K562 (cell line): ENCODE data around the gene POLD4. TPM values are rescaled to one million over a fixed set of nuclear protein-coding genes. Genes with fewer than 3 reads are reported as not detected.
A peak's percentile ranks its signal among the peaks of the same experiment; 100 is the strongest.

Experiments
- ATF1 ChIP-seq, 2 experiments: fragments of 450-650 bp in 1 of 2; IDR thresholded peaks; 2 replicates each; pipeline ENCODE4 v1.6.1; 2016; ENCODE audit warnings: missing compliant biosample characterization in 1 of 2, missing genetic modification characterization in 1 of 2
- NCOA4 ChIP-seq: fragments of 450-650 bp; IDR thresholded peaks from 2 replicates; pipeline ENCODE4 v1.6.1; 2018; ENCODE audit warnings: mild to moderate bottlenecking; ENCODE audit not compliant: partially characterized antibody
- NFIX ChIP-seq: fragments of 250-450 bp; sonication (Bioruptor Pico); IDR thresholded peaks from 2 replicates; pipeline ENCODE4 v1.4.0; 2020; ENCODE audit warnings: low read depth, mild to moderate bottlenecking, moderate library complexity
- PPARD ChIP-seq: fragments of 250-450 bp; sonication (Bioruptor Pico); IDR thresholded peaks from 2 replicates; pipeline ENCODE4 v1.8.0; 2022; ENCODE audit warnings: inconsistent platforms, mild to moderate bottlenecking, moderate library complexity
- SIN3B ChIP-seq: fragments of 450-650 bp; IDR thresholded peaks from 2 replicates; pipeline ENCODE4 v1.6.1; 2017; ENCODE audit warnings: low read depth, mild to moderate bottlenecking, moderate library complexity
- TAF1 ChIP-seq: IDR thresholded peaks from 2 replicates; pipeline ENCODE4 v1.6.1; 2011; ENCODE audit warnings: mild to moderate bottlenecking, low read length, moderate library complexity; ENCODE audit not compliant: insufficient read depth, control insufficient read depth, severe bottlenecking; ENCODE audit errors: extremely low read depth
- ZNF668 ChIP-seq: fragments of 250-450 bp; sonication (Bioruptor Pico); IDR thresholded peaks from 2 replicates; pipeline ENCODE4 v1.8.0; 2022; ENCODE audit warnings: mild to moderate bottlenecking, inconsistent platforms
- ZNF75A ChIP-seq: fragments of 450-650 bp; formaldehyde crosslinking; IDR thresholded peaks from 2 replicates; pipeline ENCODE4 v1.4.0; 2020; ENCODE audit warnings: mild to moderate bottlenecking
- ZNF76 ChIP-seq: fragments of 250-450 bp; sonication (Bioruptor Pico); IDR thresholded peaks from 2 replicates; pipeline ENCODE4 v1.4.0; 2020; ENCODE audit warnings: mild to moderate bottlenecking, moderate library complexity, borderline replicate concordance
- polyA plus RNA-seq, 8 experiments: library from polyadenylated mRNA; depleted of rRNA in 4 of 8; stranded (reverse) in 5 of 8; unstranded in 3 of 8; fragments of >200 nt; fragmentation: Nextera tagmentation in 2 of 8; fragmentation: Illumina TruSeq in 1 of 8; extraction: Ambion mirVana in 2 of 8; extraction: Trizol in 1 of 8; gene quantifications; 2 replicates each; pipeline versions ENCODE4 v1.2.1 to v1.2.3, GENCODE V29; 2011 to 2014; ENCODE audit warnings: inconsistent platforms in 1 of 8, missing spikeins in 1 of 8
- total RNA-seq, 7 experiments: library from RNA; depleted of rRNA in 6 of 7; stranded (reverse); fragments of >200 nt in 6 of 7; fragmentation: Illumina TruSeq in 2 of 7; extraction: Trizol in 2 of 7; gene quantifications; 2 replicates each; pipeline versions ENCODE4 v1.2.1 to v1.2.3, GENCODE V29; 2011 to 2021; ENCODE audit warnings: low replicate concordance in 1 of 7
- TF ChIP-seq, protein P1 (sequence below): fragments of 450-650 bp; IDR thresholded peaks from 2 replicates; pipeline ENCODE4 v1.6.1; 2016; ENCODE audit warnings: mild to moderate bottlenecking, moderate library complexity
- TF ChIP-seq, protein P2 (sequence below), 2 experiments: fragments of 450-650 bp in 1 of 2; sonication (generic) in 1 of 2; formaldehyde crosslinking; conservative IDR thresholded peaks; 2 replicates each; pipeline versions ENCODE4 v1.4.0 to v1.8.1; 2020 to 2022; ENCODE audit warnings: mild to moderate bottlenecking in 1 of 2, missing genetic modification reagents in 1 of 2
- TF ChIP-seq, protein P3 (sequence below): fragments of 250-450 bp; sonication (Bioruptor Pico); IDR thresholded peaks from 2 replicates; pipeline ENCODE4 v1.5.0; 2022; ENCODE audit warnings: mild to moderate bottlenecking

Gene POLD4
- total and polyA plus RNA-seq, 9 of the 15 experiments (the other 6 are each of a cell fraction or from before 2014, with no cell fraction given), result 5.8 to 64.5 (median 18.3) TPM

DNA sequence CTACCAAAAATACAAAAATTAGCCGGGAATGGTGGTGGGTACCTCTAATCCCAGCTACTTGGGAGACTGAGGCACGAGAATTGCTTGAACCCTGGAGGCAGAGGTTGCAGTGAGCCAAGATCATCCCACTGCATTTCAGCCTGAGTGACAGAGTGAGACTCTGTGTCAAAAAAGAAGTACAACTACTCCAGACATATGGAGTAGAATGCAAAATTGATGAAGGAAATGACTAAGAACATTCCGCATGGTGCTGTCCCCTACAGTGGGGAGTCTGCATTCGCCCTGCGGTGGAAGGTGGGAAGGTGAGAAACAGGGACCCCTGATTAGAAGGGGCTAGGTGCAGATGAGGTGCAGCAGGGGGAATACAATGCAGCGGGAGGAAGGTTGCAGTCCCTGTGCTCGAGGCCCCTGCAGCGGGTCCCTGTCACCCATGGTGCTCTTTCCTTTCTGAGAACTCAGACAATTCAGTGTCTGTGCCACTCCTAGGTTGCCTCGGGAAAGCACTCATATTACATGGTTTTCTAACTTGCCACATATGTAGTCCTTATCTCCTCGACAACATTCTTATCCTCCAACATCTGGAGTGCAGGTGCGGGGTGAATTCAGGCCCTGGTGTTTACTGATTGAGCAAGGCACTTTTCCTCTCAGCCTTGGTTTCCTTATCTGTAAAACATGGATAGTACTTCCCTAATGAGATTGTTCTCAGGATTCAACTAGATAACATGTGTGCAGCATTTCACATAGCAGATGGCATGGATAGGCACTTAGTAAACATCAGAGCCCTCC lies 5.2 kb downstream of the POLD4 start (continued):
- TF ChIP-seq, protein P1, sequence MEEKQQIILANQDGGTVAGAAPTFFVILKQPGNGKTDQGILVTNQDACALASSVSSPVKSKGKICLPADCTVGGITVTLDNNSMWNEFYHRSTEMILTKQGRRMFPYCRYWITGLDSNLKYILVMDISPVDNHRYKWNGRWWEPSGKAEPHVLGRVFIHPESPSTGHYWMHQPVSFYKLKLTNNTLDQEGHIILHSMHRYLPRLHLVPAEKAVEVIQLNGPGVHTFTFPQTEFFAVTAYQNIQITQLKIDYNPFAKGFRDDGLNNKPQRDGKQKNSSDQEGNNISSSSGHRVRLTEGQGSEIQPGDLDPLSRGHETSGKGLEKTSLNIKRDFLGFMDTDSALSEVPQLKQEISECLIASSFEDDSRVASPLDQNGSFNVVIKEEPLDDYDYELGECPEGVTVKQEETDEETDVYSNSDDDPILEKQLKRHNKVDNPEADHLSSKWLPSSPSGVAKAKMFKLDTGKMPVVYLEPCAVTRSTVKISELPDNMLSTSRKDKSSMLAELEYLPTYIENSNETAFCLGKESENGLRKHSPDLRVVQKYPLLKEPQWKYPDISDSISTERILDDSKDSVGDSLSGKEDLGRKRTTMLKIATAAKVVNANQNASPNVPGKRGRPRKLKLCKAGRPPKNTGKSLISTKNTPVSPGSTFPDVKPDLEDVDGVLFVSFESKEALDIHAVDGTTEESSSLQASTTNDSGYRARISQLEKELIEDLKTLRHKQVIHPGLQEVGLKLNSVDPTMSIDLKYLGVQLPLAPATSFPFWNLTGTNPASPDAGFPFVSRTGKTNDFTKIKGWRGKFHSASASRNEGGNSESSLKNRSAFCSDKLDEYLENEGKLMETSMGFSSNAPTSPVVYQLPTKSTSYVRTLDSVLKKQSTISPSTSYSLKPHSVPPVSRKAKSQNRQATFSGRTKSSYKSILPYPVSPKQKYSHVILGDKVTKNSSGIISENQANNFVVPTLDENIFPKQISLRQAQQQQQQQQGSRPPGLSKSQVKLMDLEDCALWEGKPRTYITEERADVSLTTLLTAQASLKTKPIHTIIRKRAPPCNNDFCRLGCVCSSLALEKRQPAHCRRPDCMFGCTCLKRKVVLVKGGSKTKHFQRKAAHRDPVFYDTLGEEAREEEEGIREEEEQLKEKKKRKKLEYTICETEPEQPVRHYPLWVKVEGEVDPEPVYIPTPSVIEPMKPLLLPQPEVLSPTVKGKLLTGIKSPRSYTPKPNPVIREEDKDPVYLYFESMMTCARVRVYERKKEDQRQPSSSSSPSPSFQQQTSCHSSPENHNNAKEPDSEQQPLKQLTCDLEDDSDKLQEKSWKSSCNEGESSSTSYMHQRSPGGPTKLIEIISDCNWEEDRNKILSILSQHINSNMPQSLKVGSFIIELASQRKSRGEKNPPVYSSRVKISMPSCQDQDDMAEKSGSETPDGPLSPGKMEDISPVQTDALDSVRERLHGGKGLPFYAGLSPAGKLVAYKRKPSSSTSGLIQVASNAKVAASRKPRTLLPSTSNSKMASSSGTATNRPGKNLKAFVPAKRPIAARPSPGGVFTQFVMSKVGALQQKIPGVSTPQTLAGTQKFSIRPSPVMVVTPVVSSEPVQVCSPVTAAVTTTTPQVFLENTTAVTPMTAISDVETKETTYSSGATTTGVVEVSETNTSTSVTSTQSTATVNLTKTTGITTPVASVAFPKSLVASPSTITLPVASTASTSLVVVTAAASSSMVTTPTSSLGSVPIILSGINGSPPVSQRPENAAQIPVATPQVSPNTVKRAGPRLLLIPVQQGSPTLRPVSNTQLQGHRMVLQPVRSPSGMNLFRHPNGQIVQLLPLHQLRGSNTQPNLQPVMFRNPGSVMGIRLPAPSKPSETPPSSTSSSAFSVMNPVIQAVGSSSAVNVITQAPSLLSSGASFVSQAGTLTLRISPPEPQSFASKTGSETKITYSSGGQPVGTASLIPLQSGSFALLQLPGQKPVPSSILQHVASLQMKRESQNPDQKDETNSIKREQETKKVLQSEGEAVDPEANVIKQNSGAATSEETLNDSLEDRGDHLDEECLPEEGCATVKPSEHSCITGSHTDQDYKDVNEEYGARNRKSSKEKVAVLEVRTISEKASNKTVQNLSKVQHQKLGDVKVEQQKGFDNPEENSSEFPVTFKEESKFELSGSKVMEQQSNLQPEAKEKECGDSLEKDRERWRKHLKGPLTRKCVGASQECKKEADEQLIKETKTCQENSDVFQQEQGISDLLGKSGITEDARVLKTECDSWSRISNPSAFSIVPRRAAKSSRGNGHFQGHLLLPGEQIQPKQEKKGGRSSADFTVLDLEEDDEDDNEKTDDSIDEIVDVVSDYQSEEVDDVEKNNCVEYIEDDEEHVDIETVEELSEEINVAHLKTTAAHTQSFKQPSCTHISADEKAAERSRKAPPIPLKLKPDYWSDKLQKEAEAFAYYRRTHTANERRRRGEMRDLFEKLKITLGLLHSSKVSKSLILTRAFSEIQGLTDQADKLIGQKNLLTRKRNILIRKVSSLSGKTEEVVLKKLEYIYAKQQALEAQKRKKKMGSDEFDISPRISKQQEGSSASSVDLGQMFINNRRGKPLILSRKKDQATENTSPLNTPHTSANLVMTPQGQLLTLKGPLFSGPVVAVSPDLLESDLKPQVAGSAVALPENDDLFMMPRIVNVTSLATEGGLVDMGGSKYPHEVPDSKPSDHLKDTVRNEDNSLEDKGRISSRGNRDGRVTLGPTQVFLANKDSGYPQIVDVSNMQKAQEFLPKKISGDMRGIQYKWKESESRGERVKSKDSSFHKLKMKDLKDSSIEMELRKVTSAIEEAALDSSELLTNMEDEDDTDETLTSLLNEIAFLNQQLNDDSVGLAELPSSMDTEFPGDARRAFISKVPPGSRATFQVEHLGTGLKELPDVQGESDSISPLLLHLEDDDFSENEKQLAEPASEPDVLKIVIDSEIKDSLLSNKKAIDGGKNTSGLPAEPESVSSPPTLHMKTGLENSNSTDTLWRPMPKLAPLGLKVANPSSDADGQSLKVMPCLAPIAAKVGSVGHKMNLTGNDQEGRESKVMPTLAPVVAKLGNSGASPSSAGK, result no peak
- TF ChIP-seq ZNF75A (CRISPR knock-in tag) (peak; percentile 12; the same call in 1 of the 2 replicates), TAF1 (no peak), NCOA4 (no peak), ZNF668 (CRISPR knock-in tag) (peak; percentile 77; the same call in 1 of the 2 replicates), ATF1 (CRISPR knock-in tag; IDR thresholded peaks at IDR 0.05) (no peak), ATF1 (tag; IDR thresholded peaks at IDR 0.05) (peak; percentile 33; the same call in 1 of the 2 replicates), SIN3B (no peak), PPARD (CRISPR knock-in tag) (no peak), NFIX (CRISPR knock-in tag) (no peak), ZNF76 (CRISPR knock-in tag) (peak; percentile 78; the same call in 1 of the 2 replicates)
- TF ChIP-seq, protein P2, sequence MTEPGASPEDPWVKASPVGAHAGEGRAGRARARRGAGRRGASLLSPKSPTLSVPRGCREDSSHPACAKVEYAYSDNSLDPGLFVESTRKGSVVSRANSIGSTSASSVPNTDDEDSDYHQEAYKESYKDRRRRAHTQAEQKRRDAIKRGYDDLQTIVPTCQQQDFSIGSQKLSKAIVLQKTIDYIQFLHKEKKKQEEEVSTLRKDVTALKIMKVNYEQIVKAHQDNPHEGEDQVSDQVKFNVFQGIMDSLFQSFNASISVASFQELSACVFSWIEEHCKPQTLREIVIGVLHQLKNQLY (CRISPR knock-in tag; conservative IDR thresholded peaks at IDR 0.05), result no peak
- TF ChIP-seq, protein P3, sequence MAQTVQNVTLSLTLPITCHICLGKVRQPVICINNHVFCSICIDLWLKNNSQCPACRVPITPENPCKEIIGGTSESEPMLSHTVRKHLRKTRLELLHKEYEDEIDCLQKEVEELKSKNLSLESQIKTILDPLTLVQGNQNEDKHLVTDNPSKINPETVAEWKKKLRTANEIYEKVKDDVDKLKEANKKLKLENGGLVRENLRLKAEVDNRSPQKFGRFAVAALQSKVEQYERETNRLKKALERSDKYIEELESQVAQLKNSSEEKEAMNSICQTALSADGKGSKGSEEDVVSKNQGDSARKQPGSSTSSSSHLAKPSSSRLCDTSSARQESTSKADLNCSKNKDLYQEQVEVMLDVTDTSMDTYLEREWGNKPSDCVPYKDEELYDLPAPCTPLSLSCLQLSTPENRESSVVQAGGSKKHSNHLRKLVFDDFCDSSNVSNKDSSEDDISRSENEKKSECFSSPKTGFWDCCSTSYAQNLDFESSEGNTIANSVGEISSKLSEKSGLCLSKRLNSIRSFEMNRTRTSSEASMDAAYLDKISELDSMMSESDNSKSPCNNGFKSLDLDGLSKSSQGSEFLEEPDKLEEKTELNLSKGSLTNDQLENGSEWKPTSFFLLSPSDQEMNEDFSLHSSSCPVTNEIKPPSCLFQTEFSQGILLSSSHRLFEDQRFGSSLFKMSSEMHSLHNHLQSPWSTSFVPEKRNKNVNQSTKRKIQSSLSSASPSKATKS (CRISPR knock-in tag), result no peak
